Mesendoderm (in vitro differentiated cells): ENCODE data around the gene INO80.

ENCODE experiments used
- DNase-seq: peaks from one replicate; pipeline ENCODE4 v3.0.0; 2013
- H2AK5ac ChIP-seq: 2 replicates; pipeline ENCODE4 v1.6.1; 2013; ENCODE audit warnings: low read length, inconsistent platforms
- H2BK120ac ChIP-seq: 2 replicates; pipeline ENCODE4 v1.6.1; 2013; ENCODE audit warnings: low read depth, mild to moderate bottlenecking, low read length, moderate library complexity, mixed read lengths
- H2BK15ac ChIP-seq: replicated peaks from 2 replicates; pipeline ENCODE4 v1.6.1; 2013; ENCODE audit warnings: low read depth, mild to moderate bottlenecking, moderate library complexity
- H2BK5ac ChIP-seq: 2 replicates; pipeline ENCODE4 v1.6.1; 2013; ENCODE audit warnings: low read length, inconsistent platforms
- H3K18ac ChIP-seq: 2 replicates; pipeline ENCODE4 v1.6.1; 2013; ENCODE audit warnings: mild to moderate bottlenecking, low read length, mixed read lengths
- H3K23ac ChIP-seq: one replicate; pipeline ENCODE4 v1.6.1; 2013; ENCODE audit warnings: low read length
- H3K27ac ChIP-seq: 2 replicates; pipeline ENCODE4 v1.5.1; 2013; ENCODE audit warnings: low read depth, mild to moderate bottlenecking, inconsistent platforms, low read length, moderate library complexity
- H3K27me3 ChIP-seq: 2 replicates; pipeline ENCODE4 v1.6.1; 2013; ENCODE audit warnings: low read length, control low read depth, mild to moderate bottlenecking, inconsistent platforms; ENCODE audit not compliant: insufficient read depth, poor library complexity
- H3K36me3 ChIP-seq: 2 replicates; pipeline ENCODE4 v1.6.1; 2013; ENCODE audit warnings: low read length, inconsistent platforms; ENCODE audit not compliant: control insufficient read depth, insufficient read depth
- H3K4ac ChIP-seq: one replicate; pipeline ENCODE4 v1.6.1; 2013; ENCODE audit warnings: low read depth, mild to moderate bottlenecking, low read length, moderate library complexity
- H3K4me1 ChIP-seq: 2 replicates; pipeline ENCODE4 v1.6.1; 2013; ENCODE audit warnings: low read depth, low read length, inconsistent platforms; ENCODE audit not compliant: control insufficient read depth
- H3K4me2 ChIP-seq: 2 replicates; pipeline ENCODE4 v1.6.1; 2013; ENCODE audit warnings: low read length
- H3K4me3 ChIP-seq: 2 replicates; pipeline ENCODE4 v1.5.1; 2013; ENCODE audit warnings: mild to moderate bottlenecking, low read length
- H3K56ac ChIP-seq: one replicate; pipeline ENCODE4 v1.6.1; 2013; ENCODE audit warnings: low read length
- H3K79me1 ChIP-seq: 2 replicates; pipeline ENCODE4 v1.6.1; 2013; ENCODE audit warnings: low read length, inconsistent platforms
- H3K79me2 ChIP-seq: 2 replicates; pipeline ENCODE4 v1.6.1; 2013; ENCODE audit warnings: mild to moderate bottlenecking, low read length; ENCODE audit not compliant: control insufficient read depth, insufficient read depth
- H3K9ac ChIP-seq: 2 replicates; pipeline ENCODE4 v1.6.1; 2013; ENCODE audit warnings: low read length, inconsistent platforms
- H4K5ac ChIP-seq: one replicate; pipeline ENCODE4 v1.6.1; 2013; ENCODE audit warnings: low read length
- H4K8ac ChIP-seq: one replicate; pipeline ENCODE4 v1.6.1; 2013; ENCODE audit warnings: low read depth, mild to moderate bottlenecking, control low read depth, low read length, moderate library complexity
- WGBS: extraction: QIAGEN DNeasy Blood & Tissue Kit; methylation state at CpG from one replicate; pipeline ENCODE4 v1.1.7; 2013; ENCODE audit warnings: low lambda C conversion rate, missing lambda C conversion rate; ENCODE audit not compliant: insufficient coverage; ENCODE audit errors: extremely low coverage; 5-methylcytosine and 5-hydroxymethylcytosine counted together

The INO80 gene

GRCh38 chr15:41042851-41043250, 73.2 kb downstream of the INO80 start:
- no peak overlapping the region for H2BK5ac ChIP-seq
- H4K5ac ChIP-seq: no peak overlapping the region
- H3K79me2 ChIP-seq: no peaks in the 10 kb centered on the region
- no peaks in the 10 kb centered on the region for H3K27me3 ChIP-seq
- H3K9ac ChIP-seq: no peak overlapping the region
- H3K4me3 ChIP-seq: no peak overlapping the region
- H3K4me2 ChIP-seq: no peak overlapping the region
- no peaks in the 10 kb centered on the region for H3K79me1 ChIP-seq
- no peaks in the 10 kb centered on the region for H3K4me1 ChIP-seq
- no peak overlapping the region for H4K8ac ChIP-seq
- H3K36me3 ChIP-seq: no peaks in the 10 kb centered on the region
- H3K56ac ChIP-seq: no peak overlapping the region
- no peak overlapping the region for H2BK15ac ChIP-seq
- H3K18ac ChIP-seq: no peak overlapping the region
- no peak overlapping the region for H3K4ac ChIP-seq
- DNase-seq: no peak
- no peak overlapping the region for H2AK5ac ChIP-seq
- H3K27ac ChIP-seq: no peak overlapping the region
- no peak overlapping the region for H3K23ac ChIP-seq
- no peak overlapping the region for H2BK120ac ChIP-seq
- WGBS: no CpG with 5 or more reads among the region's 5 CpGs

- Histone ChIP-seq H2AK5ac (no peak overlapping the region), H3K56ac (no peak overlapping the region), H3K4me2 (no peak overlapping the region), H3K4ac (no peak overlapping the region), H2BK15ac (no peak overlapping the region), H3K18ac (no peak overlapping the region), H2BK120ac (no peak overlapping the region), H2BK5ac (no peak overlapping the region), H3K4me3 (no peak overlapping the region), H3K27ac (no peak overlapping the region), H3K23ac (no peak overlapping the region), H3K36me3 (no peaks in the 10 kb centered on the region), H3K27me3 (no peaks in the 10 kb centered on the region), H4K8ac (no peak overlapping the region), H3K4me1 (no peaks in the 10 kb centered on the region), H3K9ac (no peak overlapping the region), H3K79me2 (no peaks in the 10 kb centered on the region), H4K5ac (no peak overlapping the region), H3K79me1 (no peaks in the 10 kb centered on the region)
- no peak for DNase-seq
Measured at GRCh38 chr15:41039121-41039520, 77.0 kb downstream of the INO80 start.

- no peaks in the 10 kb centered on the region for H3K36me3 ChIP-seq
- no peak overlapping the region for H3K27ac ChIP-seq
- DNase-seq: no peak
- no peak overlapping the region for H3K9ac ChIP-seq
- no peak overlapping the region for H3K23ac ChIP-seq
- H3K4me2 ChIP-seq: no peak overlapping the region
- H3K27me3 ChIP-seq: no peaks in the 10 kb centered on the region
- H2BK120ac ChIP-seq: no peak overlapping the region
- no peaks in the 10 kb centered on the region for H3K79me1 ChIP-seq
- H2BK15ac ChIP-seq: no peak overlapping the region
- H3K79me2 ChIP-seq: no peaks in the 10 kb centered on the region
- no peak overlapping the region for H3K18ac ChIP-seq
- H3K56ac ChIP-seq: no peak overlapping the region
- H2BK5ac ChIP-seq: no peak overlapping the region
- no peak overlapping the region for H4K5ac ChIP-seq
- no peak overlapping the region for H3K4me3 ChIP-seq
- WGBS: no CpG with 5 or more reads among the region's 1 CpG
- H3K4me1 ChIP-seq: no peaks in the 10 kb centered on the region
- no peak overlapping the region for H2AK5ac ChIP-seq
- no peak overlapping the region for H4K8ac ChIP-seq
- no peak overlapping the region for H3K4ac ChIP-seq
Measured at GRCh38 chr15:41032079-41032328, 84.1 kb downstream of the INO80 start.

GRCh38 chr15:41031232-41032078, 84.6 kb downstream of the INO80 start:
- Histone ChIP-seq H3K4me2 (no peak overlapping the region), H3K9ac (no peak overlapping the region), H3K36me3 (no peaks in the 10 kb centered on the region), H3K56ac (no peak overlapping the region), H3K4me3 (no peak overlapping the region), H4K5ac (no peak overlapping the region), H3K23ac (no peak overlapping the region), H3K4me1 (no peaks in the 10 kb centered on the region), H2BK120ac (no peak overlapping the region), H4K8ac (no peak overlapping the region), H3K79me1 (no peaks in the 10 kb centered on the region), H3K27me3 (no peaks in the 10 kb centered on the region), H2BK15ac (no peak overlapping the region), H3K79me2 (no peaks in the 10 kb centered on the region), H3K27ac (no peak overlapping the region), H2BK5ac (no peak overlapping the region), H3K4ac (no peak overlapping the region), H2AK5ac (no peak overlapping the region), H3K18ac (no peak overlapping the region)
- no peak for DNase-seq
- no CpG with 5 or more reads among the region's 5 CpGs for WGBS

GRCh38 chr15:41028853-41029252, 87.2 kb downstream of the INO80 start:
- H3K56ac ChIP-seq: no peak overlapping the region
- H3K79me1 ChIP-seq: no peaks in the 10 kb centered on the region
- no peak overlapping the region for H4K8ac ChIP-seq
- H3K36me3 ChIP-seq: no peaks in the 10 kb centered on the region
- H3K4me2 ChIP-seq: no peak overlapping the region
- no peaks in the 10 kb centered on the region for H3K79me2 ChIP-seq
- no peaks in the 10 kb centered on the region for H3K4me1 ChIP-seq
- no peak for DNase-seq
- no peak overlapping the region for H3K23ac ChIP-seq
- H2BK120ac ChIP-seq: no peak overlapping the region
- no peak overlapping the region for H3K18ac ChIP-seq
- H3K27me3 ChIP-seq: no peaks in the 10 kb centered on the region
- H4K5ac ChIP-seq: no peak overlapping the region
- H2BK5ac ChIP-seq: no peak overlapping the region
- no peak overlapping the region for H3K27ac ChIP-seq
- H3K9ac ChIP-seq: no peak overlapping the region
- H3K4ac ChIP-seq: no peak overlapping the region
- no peak overlapping the region for H2BK15ac ChIP-seq
- no peak overlapping the region for H3K4me3 ChIP-seq
- WGBS: no CpG with 5 or more reads among the region's 1 CpG
- no peak overlapping the region for H2AK5ac ChIP-seq

GRCh38 chr15:41025393-41025792, 90.7 kb downstream of the INO80 start:
- H3K27ac ChIP-seq: no peak overlapping the region
- no peak overlapping the region for H2BK15ac ChIP-seq
- H3K79me1 ChIP-seq: no peaks in the 10 kb centered on the region
- no peak overlapping the region for H3K4me2 ChIP-seq
- H4K8ac ChIP-seq: no peak overlapping the region
- no peaks in the 10 kb centered on the region for H3K27me3 ChIP-seq
- H3K4me1 ChIP-seq: no peaks in the 10 kb centered on the region
- WGBS: no CpG with 5 or more reads among the region's 4 CpGs
- no peak overlapping the region for H3K4me3 ChIP-seq
- H3K4ac ChIP-seq: no peak overlapping the region
- H4K5ac ChIP-seq: no peak overlapping the region
- H2AK5ac ChIP-seq: no peak overlapping the region
- H3K18ac ChIP-seq: no peak overlapping the region
- DNase-seq: no peak
- H2BK120ac ChIP-seq: no peak overlapping the region
- H3K23ac ChIP-seq: no peak overlapping the region
- H3K36me3 ChIP-seq: no peaks in the 10 kb centered on the region
- no peaks in the 10 kb centered on the region for H3K79me2 ChIP-seq
- H2BK5ac ChIP-seq: no peak overlapping the region
- no peak overlapping the region for H3K9ac ChIP-seq
- H3K56ac ChIP-seq: no peak overlapping the region
